PFSK-1 (cell line): ENCODE data around the gene PDZD8.

Experiments
- FOXP2 ChIP-seq: optimal IDR thresholded peaks from 2 replicates; pipeline ENCODE3; 2011; ENCODE audit warnings: borderline replicate concordance, control low read depth, inconsistent platforms; ENCODE audit not compliant: insufficient read depth; ENCODE audit errors: extremely low read length, extremely low read depth
- POLR2AphosphoS5 ChIP-seq: IDR thresholded peaks from 2 replicates; pipeline ENCODE4 v1.6.1; 2012; ENCODE audit warnings: low read depth, mild to moderate bottlenecking, control low read depth, low read length, moderate library complexity
- REST ChIP-seq, 2 experiments: IDR thresholded peaks; 2 replicates each; pipeline versions ENCODE4 v1.6.1 to v1.8.0; 2011 to 2012; ENCODE audit warnings: low read depth in 2 of 2, low read length in 2 of 2, control low read depth in 1 of 2, inconsistent platforms in 1 of 2, mild to moderate bottlenecking in 1 of 2, moderate library complexity in 1 of 2; ENCODE audit not compliant: insufficient read depth in 1 of 2
- SIN3A ChIP-seq: IDR thresholded peaks from 2 replicates; pipeline ENCODE4 v1.6.1; 2012; ENCODE audit warnings: mild to moderate bottlenecking, low read length, moderate library complexity, borderline replicate concordance; ENCODE audit not compliant: insufficient read depth
- TAF1 ChIP-seq: IDR thresholded peaks from 2 replicates; pipeline ENCODE4 v1.6.1; 2012; ENCODE audit warnings: low read length, control low read depth, borderline replicate concordance; ENCODE audit not compliant: insufficient read depth

The PDZD8 gene

GRCh38 chr10:117268258-117268657 lies 107.0 kb downstream of the PDZD8 start:
- TF ChIP-seq REST (IDR thresholded peaks at IDR 0.05; ENCODE audit: insufficient read depth in 1 of 2, low read depth in 2 of 2, low read length in 2 of 2): no peak
- TF ChIP-seq TAF1: no peak
- TF ChIP-seq FOXP2: no peak
- no peak for TF ChIP-seq SIN3A

- TF ChIP-seq POLR2AphosphoS5: no peak
- no peak for TF ChIP-seq TAF1
- TF ChIP-seq SIN3A: no peak
- no peak for TF ChIP-seq FOXP2
- TF ChIP-seq REST (IDR thresholded peaks at IDR 0.05; ENCODE audit: insufficient read depth in 1 of 2, low read depth in 2 of 2, low read length in 2 of 2): no peak
Observed at GRCh38 chr10:117266812-117267211, 108.4 kb downstream of the PDZD8 start.

GRCh38 chr10:117266400-117266799 lies 108.8 kb downstream of the PDZD8 start:
- TF ChIP-seq SIN3A: no peak
- TF ChIP-seq FOXP2: no peak

- no peak for TF ChIP-seq POLR2AphosphoS5
- TF ChIP-seq SIN3A: no peak
- no peak for TF ChIP-seq FOXP2
- TF ChIP-seq TAF1: no peak
- no peak for TF ChIP-seq REST (IDR thresholded peaks at IDR 0.05; ENCODE audit: insufficient read depth in 1 of 2, low read depth in 2 of 2, low read length in 2 of 2)
Observed at GRCh38 chr10:117264782-117265181, 110.5 kb downstream of the PDZD8 start.

- TF ChIP-seq SIN3A: no peak
- TF ChIP-seq FOXP2: no peak
- TF ChIP-seq POLR2AphosphoS5: no peak
Observed at GRCh38 chr10:117262903-117263293, 112.3 kb downstream of the PDZD8 start.

- TF ChIP-seq TAF1 (no peak), FOXP2 (no peak), SIN3A (no peak), POLR2AphosphoS5 (no peak), REST (IDR thresholded peaks at IDR 0.05; ENCODE audit: insufficient read depth in 1 of 2, low read depth in 2 of 2, low read length in 2 of 2) (no peak)
Observed at GRCh38 chr10:117262291-117262902, 112.8 kb downstream of the PDZD8 start.
